Glutamatergic neuron (in vitro differentiated cells): ENCODE results near the gene NTN1. TPM values are rescaled to one million over a fixed set of nuclear protein-coding genes. Genes with fewer than 3 reads are reported as not detected.

Source experiments
- DNase-seq: peaks from one replicate; pipeline ENCODE4 v3.0.0; 2022
- H3K27ac Mint-ChIP-seq: one replicate; pipeline ENCODE4 v1.8.0; 2020; ENCODE audit warnings: mild to moderate bottlenecking, mixed read lengths, inconsistent platforms; ENCODE audit not compliant: unreplicated experiment
- H3K27me3 Mint-ChIP-seq: one replicate; pipeline ENCODE4 v1.8.0; 2020; ENCODE audit warnings: mild to moderate bottlenecking, moderate library complexity, mixed read lengths, inconsistent platforms; ENCODE audit not compliant: unreplicated experiment
- H3K36me3 Mint-ChIP-seq: one replicate; pipeline ENCODE4 v1.8.0; 2020; ENCODE audit warnings: mild to moderate bottlenecking, mixed read lengths, inconsistent platforms; ENCODE audit not compliant: unreplicated experiment
- H3K4me1 Mint-ChIP-seq: one replicate; pipeline ENCODE4 v1.8.0; 2020; ENCODE audit warnings: mild to moderate bottlenecking, low read depth, mixed read lengths, inconsistent platforms; ENCODE audit not compliant: unreplicated experiment
- H3K4me3 Mint-ChIP-seq: one replicate; pipeline ENCODE4 v1.8.0; 2020; ENCODE audit warnings: mild to moderate bottlenecking, mixed read lengths, inconsistent platforms; ENCODE audit not compliant: unreplicated experiment
- H3K9me3 Mint-ChIP-seq: one replicate; pipeline ENCODE4 v1.8.0; 2020; ENCODE audit warnings: mild to moderate bottlenecking, moderate library complexity, mixed read lengths, inconsistent platforms; ENCODE audit not compliant: unreplicated experiment
- total RNA-seq: library from RNA; stranded (reverse); fragmentation: NEBNext Ultra II Directional; extraction: Animal tissue kit (Norgen Biotek cat#: 25700); gene quantifications from one replicate; pipeline ENCODE4 v1.2.1, GENCODE V29; 2021; ENCODE audit not compliant: unreplicated experiment
- TF ChIP-seq, protein P1 (sequence below): fragments of 200-600 bp; sonication (generic); IDR thresholded peaks from one replicate; pipeline ENCODE4 v1.5.0; 2021; ENCODE audit not compliant: partially characterized antibody, unreplicated experiment

The NTN1 gene
- total RNA-seq, 1 donor from 2014 or later: 0.76 TPM

DNA sequence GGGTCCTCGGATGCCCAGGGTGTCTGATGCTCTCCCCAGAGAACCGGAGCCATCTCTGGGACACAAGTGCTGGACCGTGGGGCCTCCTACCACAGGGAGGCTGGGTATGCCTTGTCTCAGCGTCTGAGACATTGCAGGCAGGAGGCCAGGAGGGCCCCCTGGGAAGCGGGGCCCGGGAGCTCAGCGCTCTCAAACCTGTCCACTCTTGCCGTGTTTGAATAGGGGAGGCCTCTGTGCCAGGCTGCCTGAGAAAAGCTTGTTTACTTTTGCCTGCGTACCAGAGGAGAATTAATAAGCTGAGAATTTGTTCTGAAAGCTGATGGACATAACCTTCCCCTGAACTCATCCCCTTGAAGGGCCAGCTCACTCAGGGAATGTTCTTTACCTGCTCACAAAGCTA lies 163.8 kb downstream of the NTN1 start:
- Mint-ChIP-seq H3K4me1 (no peaks in the 10 kb centered on the region), H3K36me3 (no peaks in the 10 kb centered on the region), H3K27ac (no peak overlapping the region), H3K9me3 (no peaks in the 10 kb centered on the region), H3K27me3 (peaks cover 3% of the 10 kb centered on the region), H3K4me3 (no peak overlapping the region)
- DNase-seq: no peak
- TF ChIP-seq, protein P1, sequence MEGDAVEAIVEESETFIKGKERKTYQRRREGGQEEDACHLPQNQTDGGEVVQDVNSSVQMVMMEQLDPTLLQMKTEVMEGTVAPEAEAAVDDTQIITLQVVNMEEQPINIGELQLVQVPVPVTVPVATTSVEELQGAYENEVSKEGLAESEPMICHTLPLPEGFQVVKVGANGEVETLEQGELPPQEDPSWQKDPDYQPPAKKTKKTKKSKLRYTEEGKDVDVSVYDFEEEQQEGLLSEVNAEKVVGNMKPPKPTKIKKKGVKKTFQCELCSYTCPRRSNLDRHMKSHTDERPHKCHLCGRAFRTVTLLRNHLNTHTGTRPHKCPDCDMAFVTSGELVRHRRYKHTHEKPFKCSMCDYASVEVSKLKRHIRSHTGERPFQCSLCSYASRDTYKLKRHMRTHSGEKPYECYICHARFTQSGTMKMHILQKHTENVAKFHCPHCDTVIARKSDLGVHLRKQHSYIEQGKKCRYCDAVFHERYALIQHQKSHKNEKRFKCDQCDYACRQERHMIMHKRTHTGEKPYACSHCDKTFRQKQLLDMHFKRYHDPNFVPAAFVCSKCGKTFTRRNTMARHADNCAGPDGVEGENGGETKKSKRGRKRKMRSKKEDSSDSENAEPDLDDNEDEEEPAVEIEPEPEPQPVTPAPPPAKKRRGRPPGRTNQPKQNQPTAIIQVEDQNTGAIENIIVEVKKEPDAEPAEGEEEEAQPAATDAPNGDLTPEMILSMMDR: no peak

DNA sequence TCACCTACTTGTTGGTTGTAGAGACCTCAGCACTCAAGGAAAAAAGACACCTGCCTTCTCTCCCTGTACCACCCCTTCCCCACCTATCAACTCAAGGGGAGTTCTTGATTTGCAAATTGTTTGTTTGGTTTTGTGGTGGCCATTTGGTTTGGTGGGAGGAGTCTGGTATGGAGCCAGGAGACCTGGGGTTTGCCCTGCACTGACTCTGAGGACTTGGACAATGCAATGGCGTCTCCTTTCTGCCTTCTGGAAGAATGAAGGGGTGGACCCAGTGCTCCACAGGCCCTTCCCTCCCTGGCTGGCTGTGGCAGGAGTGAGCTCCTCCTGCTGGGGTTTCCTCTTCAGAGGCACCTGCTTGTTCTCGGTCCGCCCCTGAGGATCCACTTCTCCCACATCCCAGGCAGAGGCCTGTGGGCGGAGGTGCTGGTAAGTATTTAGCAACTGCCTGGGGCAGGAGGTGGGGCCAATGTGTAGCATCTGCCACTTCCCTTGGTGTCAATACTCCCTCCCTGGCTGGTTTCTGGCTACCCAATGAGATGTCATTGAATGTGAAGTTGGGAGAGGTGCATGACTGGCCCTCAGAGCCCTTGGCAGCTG lies 164.5 kb downstream of the NTN1 start:
- Mint-ChIP-seq H3K27me3 (peaks cover 3% of the 10 kb centered on the region), H3K27ac (no peak overlapping the region)

DNA sequence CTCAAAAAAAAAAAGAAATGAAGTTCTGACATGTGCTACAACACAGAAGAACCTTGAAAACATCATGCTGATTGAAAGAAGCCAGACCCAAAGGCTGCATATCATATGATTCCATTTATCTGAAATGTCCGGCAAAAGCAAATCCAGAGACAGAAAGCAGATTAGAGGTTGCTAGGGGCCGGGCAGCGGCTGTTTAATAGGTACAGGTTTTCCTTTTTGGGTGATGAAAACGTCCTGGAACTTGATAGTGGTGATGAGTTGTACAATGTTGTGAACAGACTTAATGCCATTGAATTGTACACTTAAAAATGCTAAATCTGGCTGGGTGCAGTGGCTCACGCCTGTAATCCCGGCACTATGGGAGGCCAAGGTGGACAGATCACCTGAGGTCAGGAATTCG lies 166.5 kb downstream of the NTN1 start:
- Mint-ChIP-seq H3K27me3 (peaks cover 3% of the 10 kb centered on the region), H3K4me1 (no peaks in the 10 kb centered on the region), H3K9me3 (no peaks in the 10 kb centered on the region), H3K27ac (no peak overlapping the region), H3K36me3 (no peaks in the 10 kb centered on the region), H3K4me3 (no peak overlapping the region)
- TF ChIP-seq, protein P1: no peak
- DNase-seq: no peak

More for the DNA sequence above, 164.5 kb downstream of the NTN1 start:
- H3K36me3 Mint-ChIP-seq: no peaks in the 10 kb centered on the region
- no peak overlapping the region for H3K4me3 Mint-ChIP-seq
- no peaks in the 10 kb centered on the region for H3K9me3 Mint-ChIP-seq
- H3K4me1 Mint-ChIP-seq: no peaks in the 10 kb centered on the region
- TF ChIP-seq, protein P1: no peak
- no peak for DNase-seq

GRCh38 chr17:9188367-9188766 lies 167.1 kb downstream of the NTN1 start:
- peaks cover 3% of the 10 kb centered on the region for H3K27me3 Mint-ChIP-seq
- H3K4me1 Mint-ChIP-seq: no peaks in the 10 kb centered on the region
- TF ChIP-seq, protein P1: no peak
- no peak overlapping the region for H3K4me3 Mint-ChIP-seq
- DNase-seq: no peak
- no peaks in the 10 kb centered on the region for H3K36me3 Mint-ChIP-seq
- H3K27ac Mint-ChIP-seq: no peak overlapping the region
- no peaks in the 10 kb centered on the region for H3K9me3 Mint-ChIP-seq

DNA sequence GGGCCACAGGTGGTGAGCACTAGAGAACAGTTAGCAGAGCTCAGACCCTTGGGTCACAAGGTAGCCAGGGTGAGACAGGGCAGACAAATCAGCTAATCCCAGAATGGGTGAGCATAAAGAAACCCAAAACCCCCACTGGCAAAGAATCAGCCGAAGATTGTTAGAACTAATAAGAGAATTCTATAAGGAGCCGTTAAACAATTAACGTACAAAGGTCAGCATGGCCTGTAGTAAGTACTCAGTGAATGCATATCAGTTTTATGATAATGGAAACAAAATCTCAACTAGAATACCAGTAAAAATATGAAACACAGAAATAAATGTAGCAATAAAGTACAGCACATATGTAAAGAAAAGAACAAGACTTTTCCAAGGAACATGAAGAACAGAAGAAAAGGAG lies 168.6 kb downstream of the NTN1 start:
- peaks cover 3% of the 10 kb centered on the region for H3K27me3 Mint-ChIP-seq
- no peak overlapping the region for H3K27ac Mint-ChIP-seq
- no peak overlapping the region for H3K4me3 Mint-ChIP-seq
- H3K9me3 Mint-ChIP-seq: peaks cover 4% of the 10 kb centered on the region
- H3K36me3 Mint-ChIP-seq: no peaks in the 10 kb centered on the region
- DNase-seq: no peak
- TF ChIP-seq, protein P1: no peak
- no peaks in the 10 kb centered on the region for H3K4me1 Mint-ChIP-seq
